ENCODE measurements around the gene CDH13. TPM values are rescaled to one million over a fixed set of nuclear protein-coding genes. Genes with fewer than 3 reads are reported as not detected.

CDH13 gene
- polyA plus RNA-seq, 1 donor from 2014 or later, result 3.2 TPM

DNA sequence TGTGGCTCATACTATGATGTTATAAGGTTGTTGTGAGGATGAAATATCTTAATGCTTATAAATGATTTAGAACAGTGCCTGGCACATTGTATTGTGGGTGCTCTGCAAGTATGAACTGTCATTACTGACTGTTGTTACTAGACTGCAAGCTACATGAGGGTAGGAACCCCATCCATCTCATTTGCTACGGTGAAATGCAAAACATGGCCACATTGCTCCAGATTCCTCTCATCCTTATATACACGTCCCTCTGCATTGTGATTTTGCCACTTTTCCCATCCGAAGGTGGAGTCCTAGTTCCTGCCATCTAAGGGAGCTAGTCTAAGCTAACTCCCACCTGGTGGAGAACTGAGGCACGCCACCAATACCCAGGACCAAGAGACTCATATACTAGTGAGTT lies 1210.8 kb downstream of the CDH13 start (continued):
- TF ChIP-seq EZH2 (IDR thresholded peaks at IDR 0.05; ENCODE audit: borderline replicate concordance, insufficient read depth, low read length, poor library complexity, severe bottlenecking), result no peak

GRCh38 chr16:83838151-83838550 lies 1211.4 kb downstream of the CDH13 start:
- Histone ChIP-seq H3K27me3 (ENCODE audit: insufficient read depth, low read depth, low read length) (no peaks in the 10 kb centered on the region), H3K9me3 (ENCODE audit: low read length) (no peaks in the 10 kb centered on the region), H3K27ac (ENCODE audit: low read length) (no peak overlapping the region), H3K36me3 (ENCODE audit: insufficient read depth, low read length) (no peaks in the 10 kb centered on the region), H3F3A (ENCODE audit: insufficient read depth, low read length, poor library complexity, severe bottlenecking) (no peaks in the 10 kb centered on the region), H3K9me2 (ENCODE audit: insufficient read depth, low read length) (no peaks in the 10 kb centered on the region), H4K20me1 (ENCODE audit: insufficient read depth) (no peaks in the 10 kb centered on the region), H3K9ac (ENCODE audit: low read length) (no peak overlapping the region), H3K4me2 (ENCODE audit: low read length) (no peak overlapping the region), H2AFZ (ENCODE audit: low read depth, low read length) (no peak overlapping the region), H3K4me3 (ENCODE audit: low read length) (no peak overlapping the region), H3K79me2 (replicated peaks; ENCODE audit: insufficient read depth, low read length) (no peaks in the 10 kb centered on the region)
- TF ChIP-seq, protein P1, sequence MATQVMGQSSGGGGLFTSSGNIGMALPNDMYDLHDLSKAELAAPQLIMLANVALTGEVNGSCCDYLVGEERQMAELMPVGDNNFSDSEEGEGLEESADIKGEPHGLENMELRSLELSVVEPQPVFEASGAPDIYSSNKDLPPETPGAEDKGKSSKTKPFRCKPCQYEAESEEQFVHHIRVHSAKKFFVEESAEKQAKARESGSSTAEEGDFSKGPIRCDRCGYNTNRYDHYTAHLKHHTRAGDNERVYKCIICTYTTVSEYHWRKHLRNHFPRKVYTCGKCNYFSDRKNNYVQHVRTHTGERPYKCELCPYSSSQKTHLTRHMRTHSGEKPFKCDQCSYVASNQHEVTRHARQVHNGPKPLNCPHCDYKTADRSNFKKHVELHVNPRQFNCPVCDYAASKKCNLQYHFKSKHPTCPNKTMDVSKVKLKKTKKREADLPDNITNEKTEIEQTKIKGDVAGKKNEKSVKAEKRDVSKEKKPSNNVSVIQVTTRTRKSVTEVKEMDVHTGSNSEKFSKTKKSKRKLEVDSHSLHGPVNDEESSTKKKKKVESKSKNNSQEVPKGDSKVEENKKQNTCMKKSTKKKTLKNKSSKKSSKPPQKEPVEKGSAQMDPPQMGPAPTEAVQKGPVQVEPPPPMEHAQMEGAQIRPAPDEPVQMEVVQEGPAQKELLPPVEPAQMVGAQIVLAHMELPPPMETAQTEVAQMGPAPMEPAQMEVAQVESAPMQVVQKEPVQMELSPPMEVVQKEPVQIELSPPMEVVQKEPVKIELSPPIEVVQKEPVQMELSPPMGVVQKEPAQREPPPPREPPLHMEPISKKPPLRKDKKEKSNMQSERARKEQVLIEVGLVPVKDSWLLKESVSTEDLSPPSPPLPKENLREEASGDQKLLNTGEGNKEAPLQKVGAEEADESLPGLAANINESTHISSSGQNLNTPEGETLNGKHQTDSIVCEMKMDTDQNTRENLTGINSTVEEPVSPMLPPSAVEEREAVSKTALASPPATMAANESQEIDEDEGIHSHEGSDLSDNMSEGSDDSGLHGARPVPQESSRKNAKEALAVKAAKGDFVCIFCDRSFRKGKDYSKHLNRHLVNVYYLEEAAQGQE (IDR thresholded peaks at IDR 0.05; ENCODE audit: borderline replicate concordance), result no peak
- no peak for TF ChIP-seq MXI1 (conservative IDR thresholded peaks at IDR 0.05; ENCODE audit: poor library complexity, severe bottlenecking)

DNA sequence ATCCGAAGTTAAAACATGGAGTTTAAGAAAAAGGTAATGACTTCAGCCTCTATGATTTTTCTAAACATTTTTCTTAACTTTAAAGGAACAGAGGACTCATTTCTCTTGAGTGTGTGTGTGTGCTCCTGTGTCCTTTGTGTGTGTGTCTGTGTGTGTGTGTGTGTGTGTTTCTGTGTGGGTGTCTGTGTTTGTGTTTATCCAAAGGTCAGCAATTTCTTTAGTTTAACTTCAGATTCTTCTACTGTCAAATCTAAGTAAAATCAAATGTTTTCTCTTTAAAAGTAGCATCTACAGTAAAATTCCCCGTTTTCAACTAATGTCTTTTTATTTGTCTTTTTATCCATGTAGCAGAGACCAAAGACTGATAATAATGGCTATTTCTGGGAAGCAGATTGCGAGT lies 1212.8 kb downstream of the CDH13 start:
- Histone ChIP-seq H3K27ac (ENCODE audit: low read length) (no peak overlapping the region), H3K9me3 (ENCODE audit: low read length) (no peaks in the 10 kb centered on the region), H3K36me3 (ENCODE audit: insufficient read depth, low read length) (no peaks in the 10 kb centered on the region), H2AFZ (ENCODE audit: low read depth, low read length) (no peak overlapping the region), H3F3A (ENCODE audit: insufficient read depth, low read length, poor library complexity, severe bottlenecking) (no peaks in the 10 kb centered on the region), H3K9ac (ENCODE audit: low read length) (no peak overlapping the region), H3K4me3 (ENCODE audit: low read length) (no peak overlapping the region), H3K9me2 (ENCODE audit: insufficient read depth, low read length) (no peaks in the 10 kb centered on the region), H3K4me2 (ENCODE audit: low read length) (no peak overlapping the region), H4K20me1 (ENCODE audit: insufficient read depth) (no peaks in the 10 kb centered on the region), H3K27me3 (ENCODE audit: insufficient read depth, low read depth, low read length) (no peaks in the 10 kb centered on the region), H3K79me2 (replicated peaks; ENCODE audit: insufficient read depth, low read length) (no peaks in the 10 kb centered on the region)
- TF ChIP-seq EZH2 (IDR thresholded peaks at IDR 0.05; ENCODE audit: borderline replicate concordance, insufficient read depth, low read length, poor library complexity, severe bottlenecking) (no peak), TAF1 (IDR thresholded peaks at IDR 0.05; ENCODE audit: low read depth) (no peak), EP300 (conservative IDR thresholded peaks at IDR 0.05; ENCODE audit: poor library complexity, severe bottlenecking) (no peak), POLR2AphosphoS5 (IDR thresholded peaks at IDR 0.05) (no peak), SMC3 (conservative IDR thresholded peaks at IDR 0.05; ENCODE audit: poor library complexity) (no peak), MXI1 (conservative IDR thresholded peaks at IDR 0.05; ENCODE audit: poor library complexity, severe bottlenecking) (no peak), RAD21 (conservative IDR thresholded peaks at IDR 0.05) (no peak)
- TF ChIP-seq, protein P1 (IDR thresholded peaks at IDR 0.05; ENCODE audit: borderline replicate concordance), result no peak
- TF ChIP-seq, protein P2, sequence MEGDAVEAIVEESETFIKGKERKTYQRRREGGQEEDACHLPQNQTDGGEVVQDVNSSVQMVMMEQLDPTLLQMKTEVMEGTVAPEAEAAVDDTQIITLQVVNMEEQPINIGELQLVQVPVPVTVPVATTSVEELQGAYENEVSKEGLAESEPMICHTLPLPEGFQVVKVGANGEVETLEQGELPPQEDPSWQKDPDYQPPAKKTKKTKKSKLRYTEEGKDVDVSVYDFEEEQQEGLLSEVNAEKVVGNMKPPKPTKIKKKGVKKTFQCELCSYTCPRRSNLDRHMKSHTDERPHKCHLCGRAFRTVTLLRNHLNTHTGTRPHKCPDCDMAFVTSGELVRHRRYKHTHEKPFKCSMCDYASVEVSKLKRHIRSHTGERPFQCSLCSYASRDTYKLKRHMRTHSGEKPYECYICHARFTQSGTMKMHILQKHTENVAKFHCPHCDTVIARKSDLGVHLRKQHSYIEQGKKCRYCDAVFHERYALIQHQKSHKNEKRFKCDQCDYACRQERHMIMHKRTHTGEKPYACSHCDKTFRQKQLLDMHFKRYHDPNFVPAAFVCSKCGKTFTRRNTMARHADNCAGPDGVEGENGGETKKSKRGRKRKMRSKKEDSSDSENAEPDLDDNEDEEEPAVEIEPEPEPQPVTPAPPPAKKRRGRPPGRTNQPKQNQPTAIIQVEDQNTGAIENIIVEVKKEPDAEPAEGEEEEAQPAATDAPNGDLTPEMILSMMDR (IDR thresholded peaks at IDR 0.05; ENCODE audit: poor library complexity, severe bottlenecking), result no peak

Data from neural cell (in vitro differentiated cells).